Measurements from ENCODE around the gene TMEM140.
"Not testable (repeated sequence)": the region's sequence is repeated elsewhere in the genome, so short reads cannot be mapped to it uniquely, and the experiment has no call there.

The TMEM140 gene

DNA sequence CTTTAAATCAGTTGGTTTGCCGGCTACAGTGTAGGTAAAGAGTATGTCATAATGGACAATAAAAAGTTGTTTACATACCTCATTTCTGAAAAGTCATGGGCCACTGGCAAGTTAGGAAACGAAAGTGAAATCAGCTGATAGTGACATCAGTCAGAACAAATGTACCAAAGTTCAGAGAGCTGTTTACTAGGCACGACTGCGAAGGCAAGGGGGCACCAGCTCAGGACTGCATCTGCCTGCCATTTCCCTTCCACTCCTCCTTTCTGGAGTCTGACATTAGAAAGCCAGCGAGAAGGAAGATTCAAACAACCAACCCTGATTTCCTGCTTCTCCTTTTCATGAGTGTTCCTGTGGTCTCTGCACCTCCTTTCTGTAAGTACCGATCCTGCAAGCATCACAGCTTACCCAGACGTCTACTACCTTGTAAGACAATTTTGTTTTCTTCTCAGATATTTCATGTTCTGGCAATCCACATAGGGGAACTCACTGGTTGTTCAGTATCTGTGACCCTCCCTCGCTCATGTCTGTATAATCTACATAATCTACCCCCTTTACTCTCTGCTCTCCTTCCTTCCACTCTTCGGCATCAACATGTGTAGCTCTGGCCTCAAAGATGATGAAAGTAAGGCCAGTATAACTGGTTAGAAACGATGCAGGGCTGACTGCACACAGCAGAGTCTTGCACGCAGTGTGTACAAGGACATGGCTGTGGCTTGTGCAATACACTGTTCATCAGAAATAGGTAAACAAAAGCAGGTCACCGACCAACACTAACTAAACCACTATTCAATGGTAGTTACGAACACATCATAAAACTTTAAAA, at the start of gene TMEM140:
Gene TMEM140 (plus strand): TSS at position 174 of the 823 bp plus-strand sequence. CDS start 16,370 bp downstream, outside the sequence.
- no peak for DNase-seq (ENCODE audit: low read depth)

DNA sequence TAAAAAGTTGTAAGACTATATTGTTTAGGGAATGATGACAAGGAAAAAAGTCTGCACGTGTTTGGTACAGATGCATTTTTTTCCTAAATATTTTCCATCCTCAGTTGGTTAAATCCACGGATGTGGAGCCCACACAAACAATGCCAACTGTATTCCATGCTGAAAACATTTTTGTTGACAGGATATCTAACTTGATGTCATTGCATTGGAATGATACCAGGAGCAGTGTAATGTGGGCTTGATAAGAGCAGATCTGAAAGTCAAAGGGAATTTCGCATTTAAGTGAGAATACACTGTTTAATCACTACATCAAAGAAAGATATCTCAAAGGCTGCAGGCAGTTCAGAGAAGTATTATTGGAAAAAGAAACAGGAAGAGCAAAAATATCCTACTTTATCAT, 49.5 kb upstream of the TMEM140 start:
- DNase-seq (ENCODE audit: low read depth), result no peak

DNA sequence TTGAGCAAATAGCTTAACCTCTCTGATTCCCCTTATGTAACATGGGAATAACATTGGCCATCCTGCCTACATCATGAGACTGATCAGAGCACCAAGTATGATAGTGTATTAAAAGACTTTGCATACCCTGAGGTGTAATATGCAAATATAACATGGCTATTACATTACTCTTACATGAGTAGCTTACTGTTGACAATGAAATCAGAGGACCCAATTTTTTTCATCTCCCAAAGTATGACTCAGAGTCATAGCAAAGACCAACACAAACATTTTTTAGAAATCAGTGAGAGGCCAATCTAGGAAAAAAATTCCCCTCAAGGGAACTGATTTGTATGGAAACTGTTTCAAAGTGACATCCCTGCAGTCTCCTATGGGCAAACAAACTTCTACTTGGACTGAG, 47.0 kb upstream of the TMEM140 start:
- no peak for DNase-seq (ENCODE audit: low read depth)

DNA sequence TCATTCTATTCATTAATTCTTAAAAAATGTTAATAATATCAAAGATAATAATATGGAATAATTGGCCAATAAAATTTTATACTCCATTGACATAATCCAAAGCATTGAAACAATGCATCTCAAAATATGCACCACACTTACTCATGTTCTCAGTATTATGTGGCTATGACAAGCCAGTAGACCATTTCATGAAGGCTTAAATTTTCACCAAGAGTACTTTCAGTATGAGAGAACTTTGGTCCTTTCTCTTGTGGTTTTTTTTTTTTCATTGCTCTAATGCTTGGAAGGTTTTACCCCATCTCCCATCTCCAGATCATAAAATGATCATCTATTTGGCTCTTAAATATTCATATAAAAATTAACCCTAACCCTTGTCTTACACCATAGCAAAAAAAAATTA, 45.5 kb upstream of the TMEM140 start:
- DNase-seq (ENCODE audit: low read depth), result no peak

DNA sequence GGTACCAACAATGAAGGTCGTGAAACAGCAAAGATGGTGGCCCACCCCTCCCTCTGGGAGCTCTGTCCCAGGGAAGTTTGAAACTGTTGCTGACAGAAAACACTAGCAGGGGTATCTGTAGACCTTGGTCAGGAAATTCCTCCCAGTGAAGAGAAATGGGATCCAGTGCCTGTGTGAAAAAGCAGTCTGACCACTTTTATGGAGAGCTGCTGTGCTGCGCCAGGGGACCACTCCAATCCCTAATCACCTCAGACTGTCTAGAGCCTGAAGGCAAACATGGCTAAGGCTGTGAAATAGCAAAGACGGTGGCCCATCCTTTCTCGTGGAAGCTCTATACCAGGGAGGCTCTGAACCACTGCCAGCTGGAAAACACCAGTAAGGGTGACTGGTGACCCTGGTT, 38.3 kb upstream of the TMEM140 start:
- no peak for DNase-seq (ENCODE audit: low read depth)

DNA sequence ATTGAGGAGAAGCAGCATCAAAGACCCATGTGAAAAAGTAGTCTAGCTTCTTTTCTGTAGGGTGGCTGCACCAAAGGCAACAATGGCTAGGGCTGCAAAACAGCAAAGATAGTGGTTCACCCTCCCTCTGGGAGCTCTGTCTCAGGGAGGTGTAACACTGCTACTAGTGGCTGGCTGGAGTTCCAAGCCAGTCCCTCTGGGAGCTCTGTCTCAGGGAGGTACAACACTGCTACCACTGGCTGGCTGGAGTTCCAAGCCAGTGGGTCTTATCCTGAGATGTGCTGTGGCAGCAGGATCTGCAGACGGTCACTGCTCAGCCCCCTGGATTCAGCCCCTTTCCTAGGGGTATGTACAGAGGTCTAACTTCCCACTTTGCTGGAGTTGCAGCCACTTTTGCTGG, 37.9 kb upstream of the TMEM140 start:
- no peak for DNase-seq (ENCODE audit: low read depth)

DNA sequence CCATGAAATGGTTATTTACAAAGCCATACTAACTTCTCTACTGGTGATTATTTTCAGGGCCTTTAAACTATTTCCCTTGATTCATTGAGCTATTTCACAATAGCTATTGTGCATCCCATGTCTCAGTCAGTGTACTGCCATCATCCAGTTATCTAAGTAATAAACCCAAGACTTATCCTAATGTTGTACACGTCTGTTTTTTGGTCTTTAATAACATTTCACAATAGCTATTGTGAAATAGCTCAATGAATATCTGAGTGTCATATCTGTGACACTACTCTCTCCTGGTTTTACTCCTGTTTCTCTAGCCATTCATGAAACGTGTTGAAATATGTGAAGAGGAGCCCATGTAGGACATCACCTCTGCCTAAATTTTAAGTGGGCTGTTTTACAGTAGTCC, 36.5 kb upstream of the TMEM140 start:
- DNase-seq (ENCODE audit: low read depth), result no peak

DNA sequence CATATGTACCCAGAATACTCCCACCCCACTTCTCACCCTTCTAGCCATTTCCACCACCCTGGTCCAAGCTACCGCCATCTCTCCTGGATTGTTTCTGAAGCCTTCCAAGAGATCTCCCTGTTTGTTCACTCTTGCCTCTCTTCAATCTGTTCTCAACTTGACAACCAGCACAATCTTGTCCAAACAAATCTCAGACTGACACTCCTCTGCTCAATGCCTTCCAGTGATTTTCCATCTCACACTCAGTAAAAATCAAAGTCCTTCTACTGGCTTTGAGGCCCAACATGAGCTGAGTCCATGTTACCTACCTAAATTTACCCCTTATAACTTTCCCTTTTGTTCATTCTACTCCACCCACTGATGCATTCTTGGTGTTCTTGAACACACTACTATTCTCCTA, 33.2 kb upstream of the TMEM140 start:
- DNase-seq (ENCODE audit: low read depth), result no peak

DNA sequence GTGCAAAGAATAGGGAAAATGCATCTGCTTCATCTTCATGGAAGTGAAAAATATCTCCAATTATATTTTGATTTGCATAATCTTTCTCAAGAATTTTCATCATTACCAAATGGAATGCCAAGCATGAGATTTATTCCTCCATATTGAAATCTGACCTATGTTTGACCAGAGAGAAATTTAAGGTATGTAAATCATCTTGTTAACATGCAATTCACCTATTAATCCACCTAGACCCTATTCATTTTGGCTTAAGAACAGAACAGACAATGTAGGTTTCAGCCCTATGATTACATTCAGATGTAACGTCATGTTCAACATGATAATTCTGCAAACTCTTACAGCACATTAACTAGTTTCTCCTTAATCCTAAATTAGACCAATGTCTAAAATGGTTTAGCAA, 30.8 kb upstream of the TMEM140 start:
- DNase-seq (ENCODE audit: low read depth), result no peak

DNA sequence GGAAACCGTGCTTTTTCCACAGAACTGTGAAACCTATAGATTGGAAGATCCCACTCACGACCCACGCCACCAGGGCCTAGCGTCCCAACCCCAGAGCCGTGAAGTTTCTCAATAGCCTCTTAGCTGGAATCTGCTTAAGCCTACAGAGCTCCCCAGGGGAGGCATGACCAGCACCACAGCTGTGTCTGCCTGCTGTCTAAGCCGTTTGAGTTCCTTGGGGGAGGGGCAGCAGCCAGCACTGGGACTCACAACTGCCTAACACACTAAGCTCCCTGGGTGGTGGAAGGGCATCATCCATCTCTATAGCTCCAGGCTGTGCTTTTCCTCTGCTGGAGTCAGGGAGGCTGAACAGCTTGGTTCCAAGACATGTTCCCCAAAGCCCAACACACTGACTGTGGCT, 26.0 kb upstream of the TMEM140 start:
- no peak for DNase-seq (ENCODE audit: low read depth)

DNA sequence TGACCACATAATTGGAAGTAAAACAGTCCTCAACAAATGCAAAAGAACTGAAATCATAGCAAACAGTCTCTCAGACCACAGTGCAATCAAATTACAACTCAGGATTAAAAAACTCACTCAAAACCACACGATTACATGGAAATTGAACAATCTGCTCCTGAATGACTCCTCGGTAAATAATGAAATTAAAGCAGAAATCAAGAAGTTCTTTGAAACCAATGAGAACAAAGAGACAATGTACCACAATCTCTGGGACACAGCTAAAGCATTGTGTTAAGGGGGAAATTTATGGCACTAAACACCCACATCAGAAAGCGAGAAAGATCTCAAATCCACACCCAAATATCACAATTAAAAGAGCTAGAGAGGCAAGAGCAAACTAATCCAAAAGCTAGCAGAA, 23.2 kb upstream of the TMEM140 start:
- DNase-seq (ENCODE audit: low read depth), result not testable (repeated sequence)

DNA sequence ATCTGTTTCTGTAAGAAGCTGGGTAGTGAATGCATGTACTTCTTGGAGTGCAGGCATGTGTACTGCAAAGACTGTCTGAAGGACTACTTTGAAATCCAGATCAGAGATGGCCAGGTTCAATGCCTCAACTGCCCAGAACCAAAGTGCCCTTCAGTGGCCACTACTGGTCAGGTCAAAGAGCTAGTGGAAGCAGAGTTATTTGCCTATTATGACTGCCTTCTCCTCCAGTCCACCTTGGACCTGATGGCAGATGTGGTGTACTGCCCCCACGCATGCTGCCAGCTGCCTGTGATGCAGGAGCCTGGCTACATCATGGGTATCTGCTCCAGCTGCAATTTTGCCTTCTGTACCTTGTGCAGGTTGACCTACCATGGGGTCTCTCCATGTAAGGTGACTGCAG, 18.9 kb upstream of the TMEM140 start:
- DNase-seq (ENCODE audit: low read depth), result no peak

DNA sequence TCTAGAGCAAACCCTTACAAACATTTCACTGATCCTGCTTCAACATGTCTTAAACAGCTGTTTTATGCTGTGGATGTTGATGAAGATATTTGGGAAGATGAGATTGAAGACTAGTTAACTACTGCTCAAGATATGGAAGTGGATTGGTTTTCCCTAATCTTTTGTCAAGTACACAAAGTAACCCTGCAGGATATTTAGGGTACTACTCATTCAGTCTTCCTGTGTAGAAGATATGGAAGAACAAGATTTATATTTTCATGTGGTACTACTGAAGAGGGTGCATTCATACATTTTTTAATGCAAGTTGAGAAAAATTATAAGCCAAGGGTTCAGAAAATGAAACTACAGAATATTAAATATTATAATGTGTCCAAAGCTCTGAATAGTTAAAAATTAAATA, 18.3 kb upstream of the TMEM140 start:
- no peak for DNase-seq (ENCODE audit: low read depth)

DNA sequence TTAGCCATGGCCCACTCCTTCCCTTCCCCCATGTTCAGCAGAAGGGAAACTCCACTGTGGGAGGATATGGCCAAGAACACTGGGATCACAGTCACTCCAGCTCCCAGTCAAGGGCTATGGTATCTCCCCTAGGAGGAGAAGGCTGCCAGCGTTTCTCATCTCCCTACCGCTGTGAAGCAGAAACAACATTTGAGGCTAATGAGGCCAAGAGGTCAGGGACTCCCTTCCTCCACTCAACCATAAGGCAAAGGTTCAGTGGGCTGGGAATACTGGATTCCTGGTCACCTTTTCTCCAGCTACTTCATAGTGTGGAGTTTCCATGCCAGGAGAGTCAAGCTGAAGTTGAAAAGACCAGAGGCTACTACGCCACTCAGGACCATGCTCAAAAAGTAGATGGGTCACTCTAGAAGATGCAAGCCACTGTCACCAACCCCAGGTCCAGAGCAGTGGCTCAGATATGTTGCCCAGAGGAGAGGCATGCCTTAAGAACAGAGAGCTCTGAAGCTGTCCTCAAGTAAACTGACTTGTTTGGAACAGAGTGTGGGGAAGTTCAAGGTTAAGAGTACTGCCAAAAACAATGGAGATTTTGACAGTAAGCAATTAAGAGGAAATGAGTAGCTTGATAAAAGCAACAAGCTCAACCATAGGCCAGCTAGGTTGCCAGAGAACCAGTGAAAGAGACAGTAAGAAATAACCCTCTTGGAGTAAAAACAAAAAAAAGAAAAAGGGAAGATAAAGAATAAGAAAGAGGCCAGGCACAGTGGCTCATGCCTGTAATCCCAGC, 3.8 kb upstream of the TMEM140 start:
- DNase-seq (ENCODE audit: low read depth), result no peak

DNA sequence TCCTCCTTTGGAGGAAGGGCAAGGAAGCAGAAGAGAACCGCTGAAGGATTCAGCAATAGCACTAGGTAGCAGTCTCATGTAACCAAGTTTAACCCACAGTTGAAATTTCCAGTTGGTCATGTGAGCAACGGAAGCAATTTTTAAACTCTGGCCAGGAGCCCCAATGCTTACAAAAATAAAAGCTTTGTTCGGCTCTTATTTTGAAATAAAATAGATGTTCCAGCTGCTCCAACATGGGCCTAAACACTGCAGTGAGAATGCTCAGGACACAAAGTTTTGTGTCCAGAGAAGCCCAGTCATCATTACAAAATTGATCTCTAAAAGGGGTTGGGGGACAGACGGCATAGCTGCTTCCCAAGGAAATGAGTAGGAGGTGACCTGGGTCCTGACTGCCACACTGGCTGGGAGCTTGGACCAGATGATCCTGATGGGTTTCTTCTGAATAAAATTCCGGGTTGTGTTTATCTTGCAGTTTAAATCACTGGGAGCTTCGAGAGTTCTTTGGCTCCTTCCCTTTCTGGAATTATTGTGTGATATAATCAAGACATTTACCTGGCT, 452 bp upstream of the TMEM140 start:
- DNase-seq (ENCODE audit: low read depth), result no peak

DNA sequence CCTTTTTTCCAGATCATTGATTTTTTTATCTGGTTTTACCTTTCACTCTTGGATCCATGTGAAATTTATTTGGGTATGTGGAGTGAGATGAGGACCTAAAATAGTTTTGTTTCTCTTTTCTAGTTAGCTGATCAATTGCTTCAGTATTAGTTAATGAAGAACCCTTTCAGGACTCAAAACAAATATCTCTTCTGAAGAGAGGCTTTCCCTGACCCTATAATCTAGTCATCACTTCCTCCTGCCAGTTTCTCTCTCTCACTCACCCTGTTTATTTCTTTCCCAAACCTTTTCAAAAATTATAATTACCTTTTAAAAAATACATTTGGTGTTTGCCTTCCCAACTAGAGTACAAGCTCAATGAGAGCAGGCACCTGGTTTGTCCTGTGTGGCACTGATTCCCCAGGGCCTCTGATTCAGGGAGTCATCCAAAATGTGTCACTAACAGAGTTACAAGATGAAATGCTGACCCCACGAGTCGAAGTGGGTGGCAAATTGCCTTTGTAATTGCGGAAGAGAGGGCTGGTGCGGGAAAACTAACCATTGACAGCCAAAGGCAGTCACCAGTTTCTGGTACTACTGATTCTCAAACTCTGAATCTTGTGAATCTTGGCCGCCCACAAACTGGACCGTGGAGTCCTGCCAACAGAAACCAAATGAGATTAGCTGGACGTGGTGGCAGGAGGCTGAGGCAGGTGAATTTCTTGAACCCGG, 2.4 kb downstream of the TMEM140 start:
- no peak for DNase-seq (ENCODE audit: low read depth)

DNA sequence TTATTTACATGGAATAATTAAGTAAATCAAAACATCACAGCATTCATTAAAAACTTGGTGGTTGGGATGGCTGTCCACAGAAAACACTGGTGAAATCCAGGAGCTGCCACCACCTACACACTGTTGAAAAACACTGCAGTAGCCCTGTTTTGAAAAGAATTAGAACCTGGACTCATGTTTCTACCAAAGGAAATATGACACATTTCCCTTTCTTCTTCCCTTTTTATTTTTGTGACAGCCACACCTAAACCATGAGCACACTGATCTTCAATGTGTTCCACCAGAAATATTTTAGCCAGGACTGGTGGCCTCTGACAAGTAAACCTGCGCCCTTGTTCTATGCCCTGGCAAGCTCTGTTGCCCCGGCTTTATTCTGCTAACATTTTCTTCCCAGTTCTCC, 3.3 kb downstream of the TMEM140 start:
- no peak for DNase-seq (ENCODE audit: low read depth)

DNA sequence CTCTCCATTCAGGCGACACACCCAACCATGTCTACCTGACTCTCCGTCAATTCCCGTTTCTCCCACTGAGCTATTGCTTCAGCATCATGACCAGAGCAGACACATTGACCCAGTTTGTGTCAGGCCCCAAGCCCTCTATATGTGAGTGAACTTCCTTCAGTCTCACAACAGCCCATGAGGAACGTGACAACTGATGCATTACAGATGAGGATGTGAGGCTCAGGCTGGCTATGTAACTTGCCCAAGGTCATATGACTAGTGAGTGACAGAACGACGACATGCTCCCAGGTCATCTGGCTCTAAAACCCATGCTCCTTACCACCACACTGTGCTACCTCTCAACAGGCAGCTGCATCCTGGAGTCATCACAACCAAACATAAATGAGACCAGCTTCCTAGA, 3.7 kb downstream of the TMEM140 start:
- no peak for DNase-seq (ENCODE audit: low read depth)

DNA sequence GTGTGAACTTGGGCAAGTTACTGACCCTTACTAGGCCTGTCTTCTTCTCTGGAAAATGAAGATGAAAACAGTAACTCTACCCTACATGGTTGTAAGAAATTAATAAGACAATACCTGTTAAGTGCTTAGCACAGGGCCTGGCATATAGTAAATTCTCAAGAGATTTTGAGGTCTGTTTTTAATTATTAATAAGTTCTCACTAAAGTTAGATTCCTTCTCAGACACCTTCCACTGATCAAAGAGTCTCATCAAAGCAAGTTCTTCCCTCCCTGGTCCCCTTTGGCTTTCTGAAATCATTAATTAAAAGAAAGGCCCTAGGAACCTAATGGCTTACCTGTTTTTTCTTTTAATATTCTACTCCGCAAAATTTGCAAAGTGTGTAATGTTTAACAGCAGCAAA, 4.6 kb downstream of the TMEM140 start:
- DNase-seq (ENCODE audit: low read depth), result no peak

DNA sequence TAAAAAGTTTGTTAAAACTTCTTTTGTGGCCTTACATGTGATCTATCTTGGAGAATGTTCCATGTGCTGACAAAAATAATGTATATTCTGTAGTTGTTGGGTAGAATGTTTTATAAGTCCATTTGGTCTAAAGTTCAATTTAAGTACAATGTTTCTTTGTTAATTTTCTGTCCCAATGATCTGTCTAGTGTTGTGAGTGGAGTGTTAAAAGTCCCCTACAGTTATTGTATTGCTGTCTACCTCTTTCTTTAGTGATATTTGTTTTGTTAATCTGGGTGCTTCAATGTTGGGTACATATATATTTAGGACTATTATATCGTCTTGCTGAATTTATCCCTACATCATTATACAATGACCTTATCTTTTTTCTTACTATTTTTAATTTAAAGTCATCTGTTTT, 6.9 kb downstream of the TMEM140 start:
- no peak for DNase-seq (ENCODE audit: low read depth)

DNA sequence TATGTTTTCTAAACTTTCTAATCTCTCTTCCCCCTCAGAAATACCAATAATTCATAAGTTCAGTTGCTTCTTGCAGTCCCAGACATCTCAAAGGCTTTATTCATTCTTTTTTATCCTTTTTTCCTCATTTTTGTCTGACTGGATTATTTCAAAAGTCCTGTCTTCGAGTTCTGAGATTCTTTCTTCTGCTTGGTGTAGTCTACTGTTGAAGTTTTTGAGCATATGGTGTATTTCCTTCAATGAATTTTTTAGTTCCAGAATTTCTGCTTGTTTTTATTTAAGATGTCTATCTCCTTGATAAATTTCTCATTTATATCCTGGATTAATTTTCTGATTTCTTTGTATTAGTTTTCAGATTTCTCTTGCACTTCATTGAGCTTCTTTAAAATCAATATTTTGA, 8.4 kb downstream of the TMEM140 start:
- DNase-seq (ENCODE audit: low read depth), result no peak

DNA sequence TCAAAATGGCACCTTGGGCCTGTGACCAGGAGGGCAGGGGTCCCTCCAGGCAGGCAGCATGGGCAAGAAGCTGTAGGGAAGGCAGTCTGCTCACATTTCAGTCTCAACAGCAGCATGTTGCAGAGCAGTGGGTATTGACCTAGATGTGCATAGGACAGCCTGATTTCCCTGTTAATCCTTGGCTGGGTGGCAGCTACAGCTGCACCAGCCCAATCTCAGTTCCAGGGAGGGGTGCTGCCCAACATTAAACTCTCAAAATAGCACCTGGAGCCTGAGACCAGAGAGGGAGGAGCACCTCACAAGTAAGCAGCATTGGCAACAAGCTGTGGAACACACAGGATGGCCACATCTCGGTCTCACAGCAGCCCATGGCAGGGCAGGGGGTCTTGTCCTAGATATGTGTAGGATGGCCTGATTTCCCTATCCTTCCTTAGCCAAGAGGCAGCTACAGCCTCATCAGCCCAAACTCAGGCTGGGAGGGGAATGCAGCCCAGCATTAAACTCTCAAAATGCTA, 10.3 kb downstream of the TMEM140 start:
- DNase-seq (ENCODE audit: low read depth), result no peak

All from HS-5 (cell line).